Measurements from ENCODE around the gene OR10G3.

The OR10G3 gene

DNA sequence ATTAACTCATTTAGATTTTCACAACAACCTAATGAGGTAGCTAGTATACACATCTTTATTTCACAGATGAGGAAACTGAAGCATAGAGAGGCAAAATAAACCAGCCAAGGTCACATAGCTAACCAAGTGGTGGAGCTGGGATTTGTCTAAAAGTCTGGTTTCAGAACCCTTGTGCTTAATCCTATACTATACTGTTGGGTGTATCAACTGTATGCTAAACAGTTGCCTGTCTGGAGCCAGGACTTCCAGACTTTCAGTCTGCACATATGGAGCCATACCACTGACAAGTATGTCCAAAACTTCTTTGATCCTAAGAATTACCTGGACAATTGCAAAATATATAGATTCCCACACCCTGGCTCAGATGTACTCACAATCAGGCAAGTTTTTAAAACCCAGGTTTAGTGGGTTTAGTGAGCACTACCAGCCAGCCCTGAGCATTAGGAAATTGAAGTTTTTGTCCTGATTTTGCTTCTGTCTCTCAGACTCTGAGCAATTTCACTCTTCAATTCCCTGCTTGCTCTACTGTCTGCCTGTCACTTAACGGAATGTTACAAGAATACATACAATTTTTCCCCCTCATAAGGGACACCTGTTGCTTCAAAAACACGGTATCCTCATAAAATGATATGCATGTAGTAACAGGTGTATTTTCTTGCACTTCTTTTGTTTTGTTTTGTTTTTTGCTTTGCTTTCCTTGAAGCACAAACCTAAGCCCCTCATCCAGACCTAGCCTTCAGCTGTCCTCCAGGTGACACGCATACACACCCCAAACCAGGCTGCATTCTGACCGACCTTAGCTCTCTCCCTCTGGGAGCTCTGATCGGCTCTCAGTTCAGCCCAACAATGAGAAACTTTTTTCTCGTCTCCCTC is 44.1 kb downstream of the OR10G3 start:
- no peak for DNase-seq (ENCODE audit: low read depth)

DNA sequence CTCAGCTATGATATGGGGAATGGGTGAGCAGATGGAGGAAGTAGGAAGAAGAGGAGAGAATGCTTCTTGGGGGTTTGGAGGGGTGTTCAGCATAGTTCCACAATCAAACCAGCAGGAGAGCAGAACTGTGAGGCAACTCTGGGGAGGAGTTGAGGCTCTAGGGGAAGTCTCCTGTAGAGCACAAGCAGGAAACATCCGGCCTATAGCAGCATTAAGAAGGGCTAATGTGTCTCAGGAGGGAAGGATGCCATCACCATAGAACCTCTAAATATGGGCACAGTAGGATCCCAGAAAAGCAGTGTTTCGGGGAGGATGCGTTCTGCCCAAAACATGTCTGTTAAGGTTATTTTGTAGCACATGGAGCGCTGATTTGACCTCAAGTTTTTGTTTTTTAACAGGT is 45.3 kb downstream of the OR10G3 start:
- DNase-seq (ENCODE audit: low read depth): no peak

DNA sequence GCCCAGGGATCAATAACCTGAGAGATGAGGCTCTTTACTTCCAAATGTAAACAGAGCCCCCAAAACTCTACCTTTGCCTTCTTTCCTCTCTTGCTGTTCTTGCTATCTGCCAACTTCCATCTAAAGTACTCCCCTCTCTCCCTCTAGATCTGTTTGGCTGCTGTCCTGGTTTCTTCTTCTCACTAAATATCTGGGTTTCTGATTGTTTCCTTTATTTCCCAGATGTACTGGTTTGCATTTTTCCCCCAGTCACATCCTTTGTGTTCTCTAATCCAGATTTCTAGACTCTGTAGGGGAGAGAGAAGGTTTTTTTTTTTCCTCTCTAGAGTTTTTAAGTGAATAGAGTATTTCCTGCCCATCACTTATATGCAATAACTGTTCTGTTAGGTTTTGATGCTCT is 46.6 kb downstream of the OR10G3 start:
- DNase-seq (ENCODE audit: low read depth): no peak

DNA sequence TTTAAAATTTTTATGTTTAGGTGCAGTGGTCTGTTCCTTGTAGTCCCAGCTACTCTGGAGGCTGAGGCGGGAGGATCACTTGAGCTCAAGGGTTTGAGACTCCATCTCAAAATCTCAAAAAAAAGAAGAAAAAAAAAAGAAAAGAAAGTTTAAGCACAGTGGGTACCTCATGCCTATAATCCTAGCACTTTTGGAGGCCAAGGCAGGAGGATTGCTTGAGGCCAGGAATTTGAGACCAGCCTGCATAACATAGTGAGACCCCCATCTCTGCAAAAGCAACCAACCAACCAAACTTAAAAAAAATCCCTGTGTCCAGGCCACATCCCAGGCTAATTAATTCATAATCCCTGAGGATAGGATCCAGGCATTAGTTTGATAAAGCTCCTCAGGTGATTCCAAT is 50.4 kb downstream of the OR10G3 start:
- DNase-seq (ENCODE audit: low read depth): no peak

DNA sequence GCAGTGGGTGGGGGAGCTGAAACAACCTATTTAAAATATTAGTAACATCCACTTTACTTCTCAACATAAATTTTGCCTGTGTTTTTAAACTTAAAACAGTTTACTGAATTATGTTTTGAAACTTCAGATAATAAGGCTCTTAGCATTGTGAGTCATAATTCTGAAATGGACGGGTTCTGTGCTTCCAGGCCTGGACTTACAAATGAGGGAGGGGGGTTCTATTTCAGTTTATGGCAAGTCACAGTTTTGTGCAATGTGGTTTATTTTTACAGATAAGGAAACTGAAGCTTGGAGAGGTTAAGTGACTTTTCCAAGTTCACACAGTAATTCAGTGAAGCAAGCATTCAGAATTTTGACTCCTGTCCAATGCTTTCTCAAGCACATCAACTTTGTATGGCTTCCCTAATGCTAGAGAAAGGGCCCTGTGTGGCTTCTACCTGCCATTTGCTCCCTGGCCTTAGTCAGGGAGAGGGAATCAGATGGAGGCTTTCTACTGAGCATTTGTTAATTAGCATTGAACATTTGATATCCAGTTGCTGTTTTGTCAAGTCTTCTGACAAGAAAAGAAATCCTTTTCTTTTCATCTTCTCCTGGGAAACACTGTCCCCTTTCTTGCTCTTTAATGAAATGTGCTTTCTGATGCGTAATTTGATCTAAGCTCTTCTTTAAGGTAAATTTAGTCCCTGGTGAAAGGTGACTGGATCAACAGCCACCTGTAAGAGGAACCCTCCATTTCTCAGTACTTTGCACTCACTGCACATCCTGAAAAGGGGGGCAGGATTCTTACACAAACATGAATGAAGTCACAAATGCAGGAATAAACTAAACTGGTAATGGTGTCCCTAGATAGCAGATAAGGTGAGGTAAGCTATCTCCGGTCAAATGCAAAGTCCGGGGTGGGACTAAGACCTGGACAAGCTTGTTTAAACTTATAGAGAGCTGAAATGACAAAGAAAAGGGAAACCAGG is 51.2 kb downstream of the OR10G3 start:
- no peak for DNase-seq (ENCODE audit: low read depth)

DNA sequence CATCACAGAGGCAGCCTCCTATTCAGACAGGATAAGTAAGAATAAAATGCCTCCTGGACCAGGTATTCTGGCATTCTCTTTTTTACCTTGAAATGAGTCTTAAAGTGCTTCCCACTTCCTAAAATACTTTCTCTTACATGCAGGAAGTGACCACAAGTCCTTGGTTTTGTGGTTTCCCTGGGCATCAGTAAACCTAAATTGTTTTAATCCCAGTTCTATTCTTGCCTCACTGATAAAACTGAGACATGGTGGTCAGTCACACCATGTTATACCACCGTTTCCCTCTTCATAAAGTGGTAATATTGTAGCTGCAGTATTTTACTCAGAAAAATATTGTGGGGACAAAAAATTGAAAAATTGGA is 52.6 kb downstream of the OR10G3 start:
- DNase-seq (ENCODE audit: low read depth): no peak

DNA sequence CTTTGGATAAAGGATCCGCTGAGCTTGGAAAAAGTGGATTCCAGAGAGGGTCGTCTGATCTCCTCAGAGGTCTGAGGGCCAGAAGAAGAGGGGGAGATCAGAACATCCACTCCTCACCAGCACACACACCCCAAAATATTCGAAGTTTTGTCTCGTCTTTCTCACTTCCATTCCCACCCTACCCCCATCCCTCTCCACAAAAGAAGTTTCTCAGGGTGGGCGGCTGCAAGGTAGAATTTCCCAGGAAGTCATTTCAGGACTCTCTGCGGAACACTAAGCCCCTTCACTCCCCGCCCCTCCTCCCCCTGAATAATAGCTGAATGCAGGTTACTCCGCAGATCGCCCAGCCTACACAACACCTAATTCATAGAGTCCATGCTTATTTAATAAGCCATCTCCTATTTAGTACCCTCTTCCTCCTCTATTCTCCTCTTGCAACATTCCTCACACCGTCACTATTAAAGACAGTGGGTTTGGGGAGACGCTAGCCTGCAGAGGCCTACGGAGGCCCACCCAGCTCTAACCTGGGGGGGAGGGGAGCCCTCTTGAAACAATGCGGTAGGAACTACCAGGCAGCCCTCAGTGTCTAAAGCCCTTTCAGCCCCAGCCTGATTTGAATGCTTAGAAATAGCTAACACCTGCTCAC is 53.1 kb downstream of the OR10G3 start:
- DNase-seq (ENCODE audit: low read depth): no peak

DNA sequence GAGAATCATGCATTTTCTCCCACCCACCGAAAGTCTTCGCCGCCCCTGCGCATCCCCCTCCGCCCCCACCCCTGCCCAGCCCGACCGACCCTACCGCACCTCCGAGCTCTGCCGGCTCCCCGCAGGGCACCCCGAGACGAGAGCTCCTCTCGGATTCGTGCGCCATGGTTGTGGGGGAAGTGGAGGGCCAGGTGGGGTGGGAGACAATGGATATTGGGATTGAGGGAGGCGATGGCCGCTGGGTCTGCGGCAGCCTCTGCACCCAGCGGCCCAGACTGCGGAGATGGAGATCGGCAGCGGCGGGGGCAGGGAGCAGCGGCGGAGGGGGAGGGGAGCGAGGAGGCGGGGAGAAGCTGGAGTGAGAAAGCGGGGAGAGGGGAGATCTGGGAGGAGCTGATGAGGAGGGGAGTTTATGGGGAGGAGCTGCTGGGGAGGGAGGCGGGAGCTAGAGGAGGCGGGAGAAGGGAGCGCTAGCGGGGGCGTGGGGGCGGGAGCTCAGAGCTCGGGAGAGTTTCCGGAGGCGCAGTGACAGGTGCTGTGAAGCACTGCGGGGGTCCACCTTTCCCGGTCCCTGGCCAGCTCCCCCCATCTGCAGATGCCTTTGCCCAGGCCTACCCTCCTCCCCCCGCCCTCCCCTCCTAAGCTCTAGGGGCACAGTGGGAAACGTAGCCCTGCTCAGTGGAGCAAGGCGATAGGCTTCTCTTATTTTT is 53.8 kb downstream of the OR10G3 start, which contains the start of gene SALL2:
Gene SALL2, minus strand, starts transcription at position 385 of the 710 bp plus-strand sequence. Its CDS starts 219 bp downstream, at position 166.
- peak; percentile 58 for DNase-seq (ENCODE audit: low read depth)

DNA sequence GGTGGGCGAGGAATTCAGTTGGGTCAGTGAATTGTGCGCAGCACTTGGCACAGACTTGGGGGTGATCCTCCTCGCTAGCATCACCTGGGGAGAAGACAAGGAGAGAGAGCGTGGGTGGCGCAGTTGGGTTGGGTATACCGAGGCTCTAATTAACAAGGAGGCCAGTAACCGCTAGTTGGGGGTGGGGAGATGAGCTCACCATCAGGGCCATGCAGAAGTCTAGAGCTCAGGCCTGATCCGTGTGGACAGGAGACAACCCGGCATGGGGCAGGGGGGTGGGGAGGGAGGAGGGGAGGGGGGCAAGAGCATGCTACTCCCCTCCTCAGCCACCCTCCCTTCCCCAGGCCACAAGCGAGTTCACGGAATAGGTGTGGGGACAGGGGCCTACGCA is 54.3 kb downstream of the OR10G3 start:
- DNase-seq (ENCODE audit: low read depth): no peak

DNA sequence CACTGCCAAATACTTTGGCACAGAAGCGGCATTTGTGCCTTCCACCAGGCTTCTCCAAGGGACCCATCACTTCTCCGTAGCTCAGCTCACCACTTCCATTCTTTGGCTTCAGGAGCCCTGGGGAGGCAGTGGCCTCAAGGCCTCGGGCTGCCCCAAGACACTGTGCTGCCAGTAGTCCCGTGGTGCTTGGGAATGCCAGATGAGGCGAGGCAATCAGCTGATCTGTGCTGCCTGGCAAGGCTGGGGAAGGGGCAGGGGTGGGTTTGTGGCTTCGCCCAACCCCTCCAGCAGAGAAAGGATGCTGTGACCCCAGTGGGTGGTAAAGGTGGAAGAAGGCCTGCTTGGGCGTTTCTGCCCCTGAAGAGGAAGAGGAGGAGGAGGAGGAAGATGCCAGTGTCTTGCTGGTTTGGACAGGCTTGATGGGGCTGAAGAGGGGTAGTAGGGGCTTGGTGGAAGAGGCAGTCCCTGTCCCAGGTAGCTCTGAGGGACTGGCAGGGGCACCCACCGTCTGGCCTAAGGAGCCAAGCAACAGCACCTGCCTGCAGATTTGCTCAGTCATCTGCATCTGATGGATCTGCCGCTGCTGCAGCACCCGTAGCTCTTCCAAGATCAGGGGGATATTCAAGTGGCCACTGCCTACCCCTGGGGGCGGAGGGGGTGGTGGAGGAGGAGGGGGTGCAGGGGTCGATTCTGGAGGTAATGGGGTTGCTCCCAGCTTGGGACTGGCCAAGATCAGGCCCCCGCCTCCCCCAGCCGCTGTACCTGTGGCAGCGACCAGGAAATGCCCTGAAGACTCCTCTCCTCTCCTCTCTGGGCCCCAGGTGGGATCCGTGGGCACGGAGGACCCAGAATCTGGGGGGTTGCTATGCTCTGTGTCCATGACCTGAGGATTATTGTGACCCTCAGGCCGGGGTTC is 55.0 kb downstream of the OR10G3 start:
- DNase-seq (ENCODE audit: low read depth): no peak

DNA sequence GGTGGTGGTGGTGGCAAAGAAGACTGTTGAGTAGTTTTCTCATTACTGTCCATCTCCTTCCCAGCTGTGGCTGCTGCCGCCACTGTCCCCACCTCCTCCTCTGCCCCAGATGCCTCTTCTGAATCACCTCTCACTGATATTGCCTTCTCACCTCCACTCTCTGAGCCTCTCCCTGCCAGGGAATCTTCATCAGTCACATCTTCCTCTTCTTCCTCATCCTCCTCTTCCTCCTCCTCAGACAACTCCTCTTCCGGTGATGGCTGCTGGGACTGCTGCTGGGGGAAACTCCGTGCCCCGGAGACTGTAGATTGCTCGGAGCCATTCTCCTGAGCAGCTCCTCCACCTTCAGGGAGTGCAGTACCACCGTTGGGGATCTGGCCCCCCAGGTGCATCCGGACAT is 56.7 kb downstream of the OR10G3 start:
- DNase-seq (ENCODE audit: low read depth): no peak

DNA sequence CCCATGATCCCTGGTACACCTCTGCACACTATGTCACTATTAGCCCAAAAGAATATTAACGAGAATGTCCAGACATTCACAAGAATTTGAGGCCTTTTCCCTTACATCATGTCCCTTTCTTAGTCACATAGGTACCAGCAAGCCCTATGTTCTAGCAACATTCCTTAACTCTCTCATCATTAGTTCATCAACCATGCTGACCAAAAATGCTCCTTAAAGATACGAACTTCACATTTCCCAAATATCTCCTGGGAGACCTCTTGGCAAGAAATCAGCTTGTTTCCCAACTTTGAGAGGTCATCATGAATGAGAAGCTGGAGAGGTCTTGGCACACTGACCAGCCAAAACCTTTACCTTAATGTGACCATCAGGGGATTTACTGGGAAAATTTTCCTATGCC is 58.4 kb downstream of the OR10G3 start:
- peak; percentile 65 for DNase-seq (ENCODE audit: low read depth)

DNA sequence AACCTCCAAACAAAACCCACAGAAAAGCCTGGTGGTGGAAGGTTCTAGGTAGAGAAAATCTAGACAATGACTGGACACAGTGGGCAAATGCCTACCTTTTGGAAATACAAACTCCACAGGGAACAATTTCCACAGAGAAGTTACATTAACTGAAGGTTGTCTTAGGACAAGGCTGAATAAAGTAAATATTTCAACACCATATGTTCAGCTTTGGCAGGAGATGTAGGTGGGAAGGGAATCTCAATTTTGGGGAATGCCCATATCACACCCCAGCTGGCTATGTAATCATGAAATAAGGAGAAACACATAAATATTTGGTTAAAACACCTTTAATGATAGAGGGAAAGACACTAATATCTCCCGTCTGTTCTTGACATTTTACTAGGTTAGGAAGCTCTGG is 59.1 kb downstream of the OR10G3 start:
- DNase-seq (ENCODE audit: low read depth): no peak

DNA sequence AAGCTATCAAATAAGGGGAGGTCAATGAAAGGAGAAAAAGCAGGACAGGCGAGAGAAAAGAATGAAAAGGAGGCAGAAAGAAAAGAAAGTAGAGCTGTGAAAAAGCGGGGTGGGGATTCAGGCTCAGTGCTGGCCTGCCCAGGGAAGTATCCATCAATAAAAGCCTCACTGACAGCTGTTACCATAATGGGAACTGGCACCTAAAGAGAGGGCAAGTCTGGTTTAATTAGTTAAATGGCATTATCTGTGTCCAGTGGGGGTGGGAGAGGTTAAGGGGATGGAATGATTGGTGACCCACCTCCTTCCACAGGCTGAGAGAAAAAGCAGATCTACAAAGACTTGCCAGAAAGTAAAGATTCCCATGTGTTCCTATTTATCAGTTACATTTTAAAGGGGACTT is 61.2 kb downstream of the OR10G3 start:
- DNase-seq (ENCODE audit: low read depth): no peak

Data from ELR (cell line).